ENCODE results near the gene FAM83B.
"Not testable (repeated sequence)": the region's sequence is repeated elsewhere in the genome, so short reads cannot be mapped to it uniquely, and the experiment has no call there.

Gene FAM83B

DNA sequence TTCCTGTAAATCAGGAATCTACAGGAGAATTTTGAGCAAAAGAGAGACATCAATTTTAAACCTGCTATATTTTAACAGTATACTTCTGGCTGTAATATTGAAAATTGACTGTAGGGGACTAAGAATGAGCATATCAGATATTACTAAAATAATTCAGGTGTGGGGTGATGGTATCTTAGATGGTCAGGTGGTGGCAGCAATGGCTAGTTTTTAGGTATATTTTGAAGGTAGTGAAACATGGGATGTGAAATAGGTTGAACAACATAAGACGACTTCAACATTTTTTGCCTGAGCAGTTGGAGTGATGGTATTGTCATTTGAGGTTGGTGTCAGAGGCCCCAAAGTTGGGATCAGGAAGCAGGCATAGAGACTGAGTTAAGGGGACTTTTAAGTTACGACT is 32.1 kb downstream of the FAM83B start:
- H3K4me3 ChIP-seq (ENCODE audit: control insufficient read depth, low read depth, low read length) = no peak overlapping the region
- TF ChIP-seq, protein P1, sequence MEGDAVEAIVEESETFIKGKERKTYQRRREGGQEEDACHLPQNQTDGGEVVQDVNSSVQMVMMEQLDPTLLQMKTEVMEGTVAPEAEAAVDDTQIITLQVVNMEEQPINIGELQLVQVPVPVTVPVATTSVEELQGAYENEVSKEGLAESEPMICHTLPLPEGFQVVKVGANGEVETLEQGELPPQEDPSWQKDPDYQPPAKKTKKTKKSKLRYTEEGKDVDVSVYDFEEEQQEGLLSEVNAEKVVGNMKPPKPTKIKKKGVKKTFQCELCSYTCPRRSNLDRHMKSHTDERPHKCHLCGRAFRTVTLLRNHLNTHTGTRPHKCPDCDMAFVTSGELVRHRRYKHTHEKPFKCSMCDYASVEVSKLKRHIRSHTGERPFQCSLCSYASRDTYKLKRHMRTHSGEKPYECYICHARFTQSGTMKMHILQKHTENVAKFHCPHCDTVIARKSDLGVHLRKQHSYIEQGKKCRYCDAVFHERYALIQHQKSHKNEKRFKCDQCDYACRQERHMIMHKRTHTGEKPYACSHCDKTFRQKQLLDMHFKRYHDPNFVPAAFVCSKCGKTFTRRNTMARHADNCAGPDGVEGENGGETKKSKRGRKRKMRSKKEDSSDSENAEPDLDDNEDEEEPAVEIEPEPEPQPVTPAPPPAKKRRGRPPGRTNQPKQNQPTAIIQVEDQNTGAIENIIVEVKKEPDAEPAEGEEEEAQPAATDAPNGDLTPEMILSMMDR (IDR thresholded peaks at IDR 0.05; ENCODE audit: control insufficient read depth, insufficient read depth, low read depth, low read length, missing control alignments) = no peak
- no peak for DNase-seq (ENCODE audit: low read depth)

DNA sequence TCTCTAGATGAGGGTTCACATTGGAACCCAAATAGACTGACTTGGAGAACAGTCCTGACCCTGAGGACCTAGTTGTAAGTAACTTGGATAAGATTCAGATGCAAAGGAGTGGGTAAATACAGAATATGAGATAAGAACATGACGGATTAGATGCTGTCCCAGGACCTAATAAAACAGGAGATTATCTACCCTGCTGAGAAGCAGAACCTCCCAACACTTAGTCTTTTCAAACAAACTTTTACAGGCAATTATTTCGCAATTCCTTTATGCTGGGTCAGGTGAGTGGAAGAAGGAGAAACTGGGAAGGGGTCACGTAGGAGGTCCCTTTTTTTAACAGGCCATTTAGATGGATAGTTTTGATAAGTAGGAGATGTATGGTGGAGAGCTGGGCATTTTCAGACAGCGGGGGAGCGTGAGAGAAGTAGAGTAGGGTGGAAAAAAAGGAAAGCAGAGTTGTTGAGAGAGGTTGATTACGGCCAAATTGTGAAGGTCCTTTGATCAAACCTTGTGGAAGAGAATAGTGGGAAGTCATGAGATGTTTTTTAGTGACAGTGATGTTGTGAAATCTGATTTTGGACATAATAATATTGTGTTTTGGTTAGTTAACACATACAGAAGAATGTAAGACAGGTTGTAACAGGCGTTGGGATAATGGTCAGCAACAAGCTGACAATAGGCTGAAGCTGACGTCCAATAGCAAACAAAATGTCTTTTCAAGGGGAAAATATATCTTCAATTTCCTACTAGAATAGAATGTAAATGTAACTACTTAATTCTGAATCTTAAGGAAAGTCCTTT is 32.8 kb downstream of the FAM83B start:
- H3K4me3 ChIP-seq (ENCODE audit: control insufficient read depth, low read depth, low read length) = no peak overlapping the region
- TF ChIP-seq, protein P1 (IDR thresholded peaks at IDR 0.05; ENCODE audit: control insufficient read depth, insufficient read depth, low read depth, low read length, missing control alignments) = no peak
- DNase-seq (ENCODE audit: low read depth) = no peak

DNA sequence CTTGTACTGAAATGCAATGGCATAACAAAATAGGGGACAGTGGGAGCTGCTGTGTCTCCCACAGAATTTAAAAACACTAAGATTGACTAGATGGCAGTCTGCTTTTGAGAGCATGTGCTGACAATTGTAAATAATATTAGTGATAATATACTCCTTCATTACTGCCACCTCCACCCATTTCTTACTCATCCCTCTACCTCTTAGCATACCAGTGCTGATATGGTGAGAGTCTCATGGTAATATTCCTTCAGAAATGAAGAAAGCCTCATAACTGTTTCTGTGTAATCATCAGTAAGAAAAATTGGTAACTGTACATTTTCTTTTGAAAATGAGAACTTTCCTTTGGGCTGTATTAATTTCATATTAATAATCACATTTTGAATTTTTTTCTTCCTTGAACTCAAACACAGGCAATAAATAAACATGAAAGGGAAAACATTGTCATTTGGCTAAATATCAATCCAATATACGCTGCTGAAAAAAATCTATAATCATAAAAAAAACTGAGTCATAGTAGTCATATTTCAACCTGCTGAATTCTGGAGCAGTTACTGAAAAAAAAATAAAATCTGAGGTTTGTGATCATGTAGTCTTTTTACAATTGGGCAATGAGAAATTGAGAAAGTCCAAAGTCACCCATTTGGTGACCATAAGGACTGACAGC is 34.6 kb downstream of the FAM83B start:
- TF ChIP-seq, protein P1 (IDR thresholded peaks at IDR 0.05; ENCODE audit: control insufficient read depth, insufficient read depth, low read depth, low read length, missing control alignments) = no peak

DNA sequence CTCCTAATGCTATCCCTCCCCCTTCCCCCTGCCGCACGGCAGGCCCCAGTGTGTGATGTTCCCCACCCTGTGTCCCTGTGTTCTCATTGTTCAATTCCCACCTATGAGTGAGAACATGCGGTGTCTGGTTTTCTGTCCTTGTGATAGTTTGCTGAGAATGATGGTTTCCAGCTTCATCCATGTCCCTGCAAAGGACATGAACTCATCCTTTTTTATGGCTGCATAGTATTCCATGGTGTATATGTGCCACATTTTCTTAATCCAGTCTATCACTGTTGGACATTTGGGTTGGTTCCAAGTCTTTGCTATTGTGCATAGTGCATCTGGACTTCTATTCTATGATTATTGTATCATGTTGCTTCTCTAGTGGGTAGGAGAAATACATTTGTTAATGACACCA is 35.3 kb downstream of the FAM83B start:
- DNase-seq (ENCODE audit: low read depth) = not testable (repeated sequence)

More for the DNA sequence above, 34.6 kb downstream of the FAM83B start:
- DNase-seq (ENCODE audit: low read depth) = no peak
- no peak overlapping the region for H3K4me3 ChIP-seq (ENCODE audit: control insufficient read depth, low read depth, low read length)

DNA sequence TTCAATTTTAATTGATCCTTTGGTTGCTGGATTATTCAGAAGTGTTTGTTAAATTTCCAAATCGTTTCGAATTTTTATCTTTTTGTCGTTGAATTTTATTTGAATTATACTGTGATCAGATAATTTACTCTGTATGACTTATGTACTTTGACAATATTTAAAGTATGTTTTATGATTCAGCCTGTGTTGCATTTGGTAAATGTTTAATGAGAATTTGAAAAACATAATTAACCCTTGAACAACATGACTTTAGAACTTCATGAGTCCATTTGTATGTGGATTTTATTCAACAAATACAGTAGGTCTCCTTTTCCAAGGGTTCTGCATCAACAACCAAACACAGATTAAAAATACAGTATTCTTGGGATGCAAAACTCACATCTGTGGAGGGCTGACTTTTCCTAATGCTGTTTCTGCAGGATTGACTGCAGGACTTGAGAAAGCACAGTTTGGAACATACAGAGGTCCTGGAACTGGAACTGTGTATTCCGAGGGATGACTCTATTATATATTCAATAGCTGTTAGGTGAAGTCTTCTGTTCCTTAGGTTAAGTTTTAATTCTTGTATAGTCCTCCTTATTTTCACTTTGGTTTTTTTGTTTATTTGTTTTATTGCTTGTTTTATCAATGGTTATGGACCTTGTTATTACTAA is 40.5 kb downstream of the FAM83B start:
- DNase-seq (ENCODE audit: low read depth) = no peak
- TF ChIP-seq, protein P1 (IDR thresholded peaks at IDR 0.05; ENCODE audit: control insufficient read depth, insufficient read depth, low read depth, low read length, missing control alignments) = no peak

More for the DNA sequence above, 35.3 kb downstream of the FAM83B start:
- not testable (repeated sequence) for H3K4me3 ChIP-seq (ENCODE audit: control insufficient read depth, low read depth, low read length)

DNA sequence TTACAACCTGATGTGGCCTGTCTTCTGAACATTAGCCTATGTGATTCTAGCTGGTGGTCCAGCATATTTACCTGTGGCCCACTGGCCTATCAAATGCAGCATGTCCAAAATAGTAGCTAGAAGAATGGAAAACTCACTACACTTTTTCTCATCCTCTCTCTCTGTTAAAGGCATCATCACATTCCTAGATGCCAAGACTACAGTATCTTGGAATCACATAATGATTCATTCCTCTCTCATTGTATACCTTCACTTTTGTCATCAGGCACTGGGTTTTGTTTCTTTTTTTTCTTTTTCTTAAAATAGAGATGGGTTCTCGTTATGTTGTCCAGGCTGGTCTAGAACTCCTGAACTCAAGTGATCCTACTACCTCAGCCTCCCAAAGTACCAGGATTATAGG is 45.0 kb downstream of the FAM83B start:
- TF ChIP-seq, protein P1 (IDR thresholded peaks at IDR 0.05; ENCODE audit: control insufficient read depth, insufficient read depth, low read depth, low read length, missing control alignments) = no peak
- no peak for DNase-seq (ENCODE audit: low read depth)
- no peak overlapping the region for H3K4me3 ChIP-seq (ENCODE audit: control insufficient read depth, low read depth, low read length)

More for the DNA sequence above, 40.5 kb downstream of the FAM83B start:
- H3K4me3 ChIP-seq (ENCODE audit: control insufficient read depth, low read depth, low read length) = no peak overlapping the region

DNA sequence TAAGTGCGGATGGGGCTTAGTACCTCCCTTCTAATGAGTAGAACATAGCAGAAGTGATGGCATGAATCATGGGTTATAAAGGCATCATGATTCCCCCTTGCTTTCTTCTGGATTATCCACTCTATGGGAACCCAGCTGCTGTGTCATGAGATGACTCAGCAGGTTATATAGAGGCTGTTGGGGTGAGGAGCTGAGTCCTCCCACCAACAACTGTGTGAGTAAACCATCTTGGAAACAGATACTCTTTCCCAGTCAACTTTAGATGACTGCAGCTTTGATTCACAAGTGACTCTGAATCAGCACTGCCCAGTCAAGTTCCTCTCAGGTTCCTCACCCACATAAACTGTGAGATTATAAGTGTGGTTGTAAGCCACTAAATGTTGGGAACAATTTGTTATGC is 46.3 kb downstream of the FAM83B start:
- peak; percentile 48 for DNase-seq (ENCODE audit: low read depth)
- TF ChIP-seq, protein P1 (IDR thresholded peaks at IDR 0.05; ENCODE audit: control insufficient read depth, insufficient read depth, low read depth, low read length, missing control alignments) = no peak

More for the DNA sequence above, 46.3 kb downstream of the FAM83B start:
- H3K4me3 ChIP-seq (ENCODE audit: control insufficient read depth, low read depth, low read length) = no peak overlapping the region
